Measurements from ENCODE around the gene PLCD4.

PLCD4 gene

GRCh38 chr2:218635719-218636118 lies 28.0 kb downstream of the PLCD4 start:
- Mint-ChIP-seq H3K27me3 (no peaks in the 10 kb centered on the region), H3K27ac (peak overlapping the region in 1 of 2 donors; percentile 16), H3K36me3 (ENCODE audit: insufficient read depth) (peaks cover 66% of the 10 kb centered on the region), H3K4me1 (ENCODE audit: low read depth in 2 of 2) (peaks cover 1 to 3% of the 10 kb centered on the region in 2 donors), H3K9me3 (no peaks in the 10 kb centered on the region), H3K4me3 (no peak overlapping the region)
- no peak for DNase-seq
- no peak for ATAC-seq (replicated peaks)

- no peaks in the 10 kb centered on the region for H3K9me3 Mint-ChIP-seq
- DNase-seq (no peak), ATAC-seq (replicated peaks) (no peak)
- no peak overlapping the region for H3K27ac Mint-ChIP-seq
- H3K36me3 Mint-ChIP-seq (ENCODE audit: insufficient read depth), result peaks cover 89% of the 10 kb centered on the region
- H3K27me3 Mint-ChIP-seq, result no peaks in the 10 kb centered on the region
- no peak overlapping the region for H3K4me3 Mint-ChIP-seq
- peaks cover 1 to 3% of the 10 kb centered on the region in 2 donors for H3K4me1 Mint-ChIP-seq (ENCODE audit: low read depth in 2 of 2)
Measured at GRCh38 chr2:218638372-218638771, 30.7 kb downstream of the PLCD4 start.

- no peak overlapping the region for H3K4me3 Mint-ChIP-seq
- H3K9me3 Mint-ChIP-seq, result no peaks in the 10 kb centered on the region
- peaks cover 0 to 3% of the 10 kb centered on the region in 2 donors for H3K4me1 Mint-ChIP-seq (ENCODE audit: low read depth in 2 of 2)
- H3K36me3 Mint-ChIP-seq (ENCODE audit: insufficient read depth), result peaks cover 81% of the 10 kb centered on the region
- ATAC-seq (replicated peaks), result no peak
- H3K27ac Mint-ChIP-seq, result no peak overlapping the region
- DNase-seq, result no peak
- H3K27me3 Mint-ChIP-seq, result no peaks in the 10 kb centered on the region
Measured at GRCh38 chr2:218642121-218642656, 34.5 kb downstream of the PLCD4 start.

DNA sequence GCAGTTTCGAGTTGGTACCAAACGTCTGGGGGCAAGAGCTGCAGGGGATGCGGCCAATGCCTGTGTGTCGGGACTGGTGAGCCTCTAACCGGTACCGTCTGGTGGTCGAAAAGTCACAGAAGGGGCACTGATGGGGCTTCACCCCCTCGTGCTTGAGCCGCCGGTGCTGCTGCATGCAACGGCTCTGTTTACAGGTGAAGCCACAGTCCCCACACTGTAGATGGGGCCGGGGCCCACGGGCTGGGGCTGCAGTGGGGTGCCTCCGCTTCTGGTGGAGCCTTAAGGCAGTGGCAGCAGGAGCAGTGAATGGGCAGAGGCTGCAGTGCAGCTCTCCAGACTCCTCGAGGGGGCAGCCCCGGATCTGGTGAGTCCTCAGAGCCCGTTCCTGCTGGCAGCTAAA lies 35.1 kb downstream of the PLCD4 start:
- H3K9me3 Mint-ChIP-seq, result no peaks in the 10 kb centered on the region
- H3K4me3 Mint-ChIP-seq, result no peak overlapping the region
- ATAC-seq (replicated peaks), result no peak
- H3K36me3 Mint-ChIP-seq (ENCODE audit: insufficient read depth), result peaks cover 80% of the 10 kb centered on the region
- no peak overlapping the region for H3K27ac Mint-ChIP-seq
- H3K27me3 Mint-ChIP-seq, result no peaks in the 10 kb centered on the region
- no peaks in the 10 kb centered on the region for H3K4me1 Mint-ChIP-seq (ENCODE audit: low read depth in 2 of 2)
- no peak for DNase-seq

DNA sequence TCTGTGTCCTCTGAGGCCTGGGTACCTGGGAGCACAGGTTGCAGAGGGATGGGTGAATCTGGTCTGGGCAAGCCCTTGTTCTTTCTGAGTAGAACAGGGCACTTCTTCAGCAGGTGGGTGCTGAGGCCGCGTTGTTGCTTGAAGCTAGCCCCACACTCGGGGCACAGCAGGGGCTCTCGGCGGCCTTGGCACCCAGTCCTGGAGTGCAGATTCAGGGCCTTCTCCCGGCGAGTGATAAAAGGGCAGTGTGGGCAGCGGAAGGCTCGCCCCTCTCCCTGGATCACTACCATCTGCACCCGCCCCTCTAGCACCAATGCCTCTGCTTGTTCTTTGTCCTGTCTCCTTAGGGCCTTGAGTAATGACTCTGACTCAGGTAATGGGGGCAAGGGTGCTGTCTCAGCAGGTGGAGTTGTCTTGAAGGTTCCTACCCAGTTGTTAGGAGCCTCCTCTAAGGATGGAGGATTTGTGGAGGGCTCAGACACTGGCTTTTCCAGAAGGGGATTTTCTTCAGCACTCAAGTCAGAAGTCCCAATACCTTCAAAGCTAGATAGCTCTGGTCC lies 36.1 kb downstream of the PLCD4 start:
- Mint-ChIP-seq H3K4me1 (ENCODE audit: low read depth in 2 of 2) (peaks cover 4 to 5% of the 10 kb centered on the region in 2 donors), H3K9me3 (no peaks in the 10 kb centered on the region), H3K36me3 (ENCODE audit: insufficient read depth) (peaks cover 78% of the 10 kb centered on the region), H3K4me3 (no peak overlapping the region), H3K27ac (no peak overlapping the region), H3K27me3 (no peaks in the 10 kb centered on the region)
- DNase-seq (no peak), ATAC-seq (replicated peaks) (no peak)

DNA sequence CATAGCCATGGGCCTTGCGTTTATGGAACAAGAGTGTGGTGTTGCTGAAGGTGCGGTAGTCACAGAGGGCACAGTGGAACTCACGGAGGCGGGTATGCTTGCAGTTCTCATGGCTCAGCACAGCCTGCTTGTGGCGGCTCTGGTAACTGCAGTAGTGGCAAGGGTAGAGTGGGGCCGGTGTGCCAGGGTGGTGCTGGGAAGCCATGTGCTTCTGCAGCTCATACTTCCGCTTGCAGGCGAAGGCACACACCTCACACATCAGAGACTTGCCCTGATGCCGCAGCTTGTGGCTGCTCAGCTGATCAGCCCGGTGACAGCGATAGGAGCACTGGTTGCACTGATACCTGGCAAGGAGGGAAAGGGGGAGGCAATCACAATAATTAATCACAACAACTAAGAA lies 37.0 kb downstream of the PLCD4 start:
- no peak overlapping the region for H3K4me3 Mint-ChIP-seq
- H3K36me3 Mint-ChIP-seq (ENCODE audit: insufficient read depth), result peaks cover 75% of the 10 kb centered on the region
- H3K27ac Mint-ChIP-seq, result no peak overlapping the region
- DNase-seq, result no peak
- H3K9me3 Mint-ChIP-seq, result no peaks in the 10 kb centered on the region
- no peaks in the 10 kb centered on the region for H3K27me3 Mint-ChIP-seq
- peaks cover 5% of the 10 kb centered on the region in 2 donors for H3K4me1 Mint-ChIP-seq (ENCODE audit: low read depth in 2 of 2)
- no peak for ATAC-seq (replicated peaks)

DNA sequence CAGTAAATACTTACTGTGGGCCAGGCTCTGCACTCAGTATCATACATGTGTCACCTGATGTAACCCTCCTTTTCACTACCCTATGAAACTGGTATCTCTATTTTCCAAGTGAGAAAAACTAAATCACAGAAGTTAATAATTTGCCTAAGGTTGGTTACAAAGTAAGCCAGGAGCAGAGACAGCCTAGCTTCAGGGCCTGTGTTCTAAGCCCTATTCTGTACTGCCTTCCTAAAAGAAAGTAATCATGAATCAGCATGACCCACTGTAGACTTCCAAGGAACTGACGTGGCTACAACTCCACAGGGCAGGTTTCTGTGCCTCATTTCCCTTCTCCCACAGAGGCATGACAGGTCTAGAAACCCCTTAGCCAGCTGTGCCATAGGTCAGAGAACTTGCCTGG lies 37.4 kb downstream of the PLCD4 start:
- DNase-seq, result no peak
- Mint-ChIP-seq H3K27ac (no peak overlapping the region), H3K4me1 (ENCODE audit: low read depth in 2 of 2) (peaks cover 5% of the 10 kb centered on the region in 2 donors), H3K36me3 (ENCODE audit: insufficient read depth) (peaks cover 75% of the 10 kb centered on the region), H3K4me3 (no peak overlapping the region), H3K27me3 (no peaks in the 10 kb centered on the region), H3K9me3 (no peaks in the 10 kb centered on the region)
- no peak for ATAC-seq (replicated peaks)

GRCh38 chr2:218648088-218648786 lies 40.5 kb downstream of the PLCD4 start:
- no peak overlapping the region for H3K27ac Mint-ChIP-seq
- H3K36me3 Mint-ChIP-seq (ENCODE audit: insufficient read depth), result peaks cover 73% of the 10 kb centered on the region
- no peaks in the 10 kb centered on the region for H3K27me3 Mint-ChIP-seq
- ATAC-seq (replicated peaks) (peak; percentile 84), DNase-seq (peak; percentile 40 to 51 (median 40))
- H3K4me3 Mint-ChIP-seq, result no peak overlapping the region
- peaks cover 6 to 13% of the 10 kb centered on the region in 2 donors for H3K4me1 Mint-ChIP-seq (ENCODE audit: low read depth in 2 of 2)
- H3K9me3 Mint-ChIP-seq, result no peaks in the 10 kb centered on the region

- Mint-ChIP-seq H3K4me3 (no peak overlapping the region), H3K9me3 (no peaks in the 10 kb centered on the region), H3K4me1 (ENCODE audit: low read depth in 2 of 2) (peaks cover 6 to 13% of the 10 kb centered on the region in 2 donors), H3K27ac (peak overlapping the region in 1 of 2 donors; percentile 16), H3K27me3 (no peaks in the 10 kb centered on the region), H3K36me3 (ENCODE audit: insufficient read depth) (peaks cover 74% of the 10 kb centered on the region)
- ATAC-seq (replicated peaks) (no peak), DNase-seq (no peak)
Measured at GRCh38 chr2:218648787-218649100, 41.0 kb downstream of the PLCD4 start.

DNA sequence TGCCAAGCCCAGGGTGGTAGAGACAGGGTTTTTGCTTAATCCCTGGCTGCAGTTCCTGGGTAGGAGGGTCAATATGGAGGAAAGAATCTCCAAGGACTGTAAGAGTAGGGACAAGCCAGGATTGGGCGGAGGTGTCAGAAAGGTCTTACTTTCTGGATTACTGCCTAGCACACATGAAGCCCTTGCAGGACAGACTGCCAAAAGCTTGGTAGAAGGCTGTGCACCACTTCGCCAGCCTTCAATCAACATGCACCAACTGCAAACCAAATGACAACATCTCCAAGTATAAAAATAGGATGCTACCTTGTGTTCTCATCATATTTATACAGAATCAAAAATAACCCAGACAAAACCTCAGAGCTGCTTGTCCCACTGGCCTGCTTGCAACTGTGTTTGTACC lies 48.1 kb downstream of the PLCD4 start:
- DNase-seq (no peak), ATAC-seq (replicated peaks) (no peak)
- Mint-ChIP-seq H3K9me3 (no peaks in the 10 kb centered on the region), H3K36me3 (ENCODE audit: insufficient read depth) (peaks cover 61% of the 10 kb centered on the region), H3K4me1 (ENCODE audit: low read depth in 2 of 2) (peaks cover 33 to 45% of the 10 kb centered on the region in 2 donors), H3K27me3 (no peaks in the 10 kb centered on the region), H3K4me3 (no peak overlapping the region), H3K27ac (no peak overlapping the region)

DNA sequence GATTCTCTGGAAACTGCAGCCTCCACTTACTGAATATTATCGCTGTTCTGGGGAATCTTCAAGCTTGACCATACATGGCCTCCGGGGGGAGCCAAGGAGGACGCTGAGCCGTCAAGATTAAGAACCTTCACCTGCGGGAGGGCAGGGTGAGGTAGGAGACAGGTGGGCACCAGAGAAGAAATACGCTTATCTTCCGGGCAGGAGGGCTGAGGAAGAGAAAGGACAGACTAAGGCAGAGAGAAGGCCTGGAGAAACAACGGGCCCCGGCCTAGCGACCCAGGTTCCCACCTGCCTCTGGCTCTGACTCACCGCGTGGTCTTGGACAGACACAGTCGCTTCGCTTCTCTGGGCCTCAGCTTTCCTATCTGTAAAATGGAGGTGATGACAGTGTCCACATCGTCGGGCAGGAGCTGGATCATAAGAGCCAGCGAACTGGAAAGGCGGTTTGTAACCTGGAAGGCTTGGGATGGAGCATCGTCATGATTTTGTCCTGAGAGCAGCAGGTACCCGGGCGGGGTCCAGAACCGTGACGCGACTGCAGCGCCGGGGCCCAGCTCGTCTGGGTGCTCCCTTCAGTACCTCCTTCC lies 51.1 kb downstream of the PLCD4 start:
- Mint-ChIP-seq H3K9me3 (no peaks in the 10 kb centered on the region), H3K27ac (peak overlapping the region; percentile 90 to 95), H3K4me3 (peak overlapping the region; percentile 90 to 97), H3K4me1 (ENCODE audit: low read depth in 2 of 2) (peaks cover 31 to 37% of the 10 kb centered on the region in 2 donors), H3K27me3 (no peaks in the 10 kb centered on the region), H3K36me3 (ENCODE audit: insufficient read depth) (peaks cover 49% of the 10 kb centered on the region)
- DNase-seq, result peak; percentile 8 to 34 (median 21)
- ATAC-seq (replicated peaks), result peak; percentile 23

DNA sequence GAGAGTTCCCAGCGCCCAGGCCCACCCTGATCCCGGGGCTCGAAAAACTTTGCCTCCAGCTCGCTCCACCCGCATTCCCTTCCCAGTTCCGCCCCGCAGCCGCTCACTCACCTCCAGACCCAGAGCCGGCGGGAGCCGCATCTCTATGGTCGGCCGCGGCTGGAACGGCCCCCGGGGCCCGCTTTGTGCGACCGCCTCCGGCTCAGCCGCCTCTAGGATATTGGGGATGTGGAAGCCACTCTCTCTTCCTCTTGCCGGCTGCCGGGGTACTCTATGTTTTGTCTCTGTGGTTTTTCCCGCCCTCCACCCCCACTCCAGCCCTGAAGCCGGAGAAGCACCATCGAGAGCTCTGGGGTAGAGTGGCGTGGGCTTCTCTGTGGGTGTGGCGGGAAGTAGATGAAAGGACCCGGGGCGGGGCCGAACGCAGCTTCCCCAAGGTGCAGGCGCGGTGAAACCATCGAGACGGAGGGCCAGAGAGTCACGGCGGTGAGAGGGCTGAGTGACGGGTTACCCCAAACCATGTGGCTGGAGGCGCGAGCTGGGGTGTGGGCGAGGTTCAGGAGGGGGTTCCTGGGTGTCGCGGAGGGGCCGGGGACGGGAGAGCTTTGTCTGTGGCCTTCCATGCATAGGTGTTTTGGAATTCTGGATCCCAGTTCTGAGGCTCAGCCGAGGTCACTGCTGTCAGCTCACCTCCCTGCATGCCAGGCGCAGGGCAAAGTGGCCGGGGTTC lies 51.7 kb downstream of the PLCD4 start, which contains the start of the genes BCS1L and ZNF142:
TSS of gene BCS1L (plus strand) at position 426 of the 730 bp plus-strand sequence. CDS start 1,305 bp downstream, outside the sequence.
TSS of gene ZNF142 (minus strand) at position 366 of the 730 bp plus-strand sequence. CDS start 3,194 bp downstream, outside the sequence.
- peaks cover 49% of the 10 kb centered on the region for H3K36me3 Mint-ChIP-seq (ENCODE audit: insufficient read depth)
- no peaks in the 10 kb centered on the region for H3K9me3 Mint-ChIP-seq
- DNase-seq (peak; percentile 85 to 88 (median 87)), ATAC-seq (replicated peaks) (peak; percentile 97)
- H3K4me1 Mint-ChIP-seq (ENCODE audit: low read depth in 2 of 2), result peaks cover 31 to 37% of the 10 kb centered on the region in 2 donors
- no peaks in the 10 kb centered on the region for H3K27me3 Mint-ChIP-seq
- peak within 1 kb of the TSS; percentile 90 to 95 for H3K27ac Mint-ChIP-seq
- H3K4me3 Mint-ChIP-seq, result peak within 1 kb of the TSS; percentile 90 to 97

DNA sequence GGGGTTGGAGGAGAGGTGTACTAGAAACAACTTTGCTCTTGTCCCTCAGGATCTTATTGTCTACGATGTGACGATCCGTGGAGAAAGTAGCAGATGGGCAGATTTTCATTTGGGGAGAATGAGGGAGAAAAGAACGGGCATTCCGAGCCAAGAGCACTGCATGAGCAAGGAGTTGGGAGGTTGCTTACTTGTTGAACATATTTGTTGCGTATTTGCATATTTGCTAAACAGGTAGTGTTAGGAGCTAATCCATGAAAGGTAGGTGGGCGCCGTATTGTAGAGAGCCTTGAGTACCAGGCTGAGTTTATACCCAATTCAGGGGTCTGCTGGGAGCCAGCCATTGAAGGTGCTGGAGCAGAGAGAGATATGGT lies 52.3 kb downstream of the PLCD4 start:
- H3K4me3 Mint-ChIP-seq, result peak overlapping the region; percentile 90 to 97
- H3K27me3 Mint-ChIP-seq, result no peaks in the 10 kb centered on the region
- peak overlapping the region; percentile 90 to 95 for H3K27ac Mint-ChIP-seq
- no peak for DNase-seq
- H3K36me3 Mint-ChIP-seq (ENCODE audit: insufficient read depth), result peaks cover 47% of the 10 kb centered on the region
- peaks cover 31 to 37% of the 10 kb centered on the region in 2 donors for H3K4me1 Mint-ChIP-seq (ENCODE audit: low read depth in 2 of 2)
- ATAC-seq (replicated peaks), result no peak
- no peaks in the 10 kb centered on the region for H3K9me3 Mint-ChIP-seq

Data from effector memory CD8-positive, alpha-beta T cell (primary cell).